GM19193 (cell line): ENCODE results near the gene CASP9.

Experiments
- POLR2A ChIP-seq: IDR thresholded peaks from 4 replicates; pipeline ENCODE4 v1.6.1; 2011; ENCODE audit not compliant: insufficient read depth, insufficient read length; ENCODE audit errors: extremely low read depth

CASP9 gene

DNA sequence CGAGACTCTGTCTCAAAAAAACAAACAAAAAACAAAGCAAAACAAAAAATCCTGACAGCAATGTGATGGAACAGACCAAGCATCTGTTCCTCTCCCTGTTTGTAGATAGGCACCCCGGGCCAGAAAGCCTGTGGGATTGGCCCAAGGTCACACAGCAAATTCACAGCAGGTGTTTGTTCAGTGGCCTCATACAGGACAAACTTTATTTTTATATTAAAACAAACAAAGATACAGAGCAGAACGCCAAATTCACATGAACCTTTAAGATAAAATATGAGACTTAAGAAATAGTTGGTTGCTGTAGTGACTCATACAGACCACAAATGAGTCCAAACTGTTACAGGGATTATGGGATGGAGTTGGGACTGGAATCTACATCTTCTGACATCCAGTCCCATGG lies 69.8 kb downstream of the CASP9 start:
- TF ChIP-seq POLR2A = no peak

DNA sequence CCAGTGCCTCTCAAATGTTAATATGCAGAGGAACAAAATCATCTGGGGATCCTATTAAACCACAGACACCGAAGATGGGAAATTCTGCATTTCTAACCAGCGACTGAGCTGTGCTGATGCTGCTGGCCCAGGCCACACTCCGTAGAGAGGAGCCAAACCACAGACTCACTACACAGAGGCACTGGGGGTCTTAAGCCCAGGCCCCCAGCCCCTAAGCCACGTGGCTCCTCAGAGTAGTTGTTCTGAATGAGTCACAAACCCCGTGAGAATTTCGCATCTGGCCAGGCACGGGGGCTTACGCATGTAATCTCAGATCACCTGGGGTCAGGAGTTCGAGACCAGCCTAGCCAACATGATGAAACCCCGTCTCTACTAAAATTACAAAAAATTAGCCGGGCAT lies 70.3 kb downstream of the CASP9 start:
- no peak for TF ChIP-seq POLR2A

DNA sequence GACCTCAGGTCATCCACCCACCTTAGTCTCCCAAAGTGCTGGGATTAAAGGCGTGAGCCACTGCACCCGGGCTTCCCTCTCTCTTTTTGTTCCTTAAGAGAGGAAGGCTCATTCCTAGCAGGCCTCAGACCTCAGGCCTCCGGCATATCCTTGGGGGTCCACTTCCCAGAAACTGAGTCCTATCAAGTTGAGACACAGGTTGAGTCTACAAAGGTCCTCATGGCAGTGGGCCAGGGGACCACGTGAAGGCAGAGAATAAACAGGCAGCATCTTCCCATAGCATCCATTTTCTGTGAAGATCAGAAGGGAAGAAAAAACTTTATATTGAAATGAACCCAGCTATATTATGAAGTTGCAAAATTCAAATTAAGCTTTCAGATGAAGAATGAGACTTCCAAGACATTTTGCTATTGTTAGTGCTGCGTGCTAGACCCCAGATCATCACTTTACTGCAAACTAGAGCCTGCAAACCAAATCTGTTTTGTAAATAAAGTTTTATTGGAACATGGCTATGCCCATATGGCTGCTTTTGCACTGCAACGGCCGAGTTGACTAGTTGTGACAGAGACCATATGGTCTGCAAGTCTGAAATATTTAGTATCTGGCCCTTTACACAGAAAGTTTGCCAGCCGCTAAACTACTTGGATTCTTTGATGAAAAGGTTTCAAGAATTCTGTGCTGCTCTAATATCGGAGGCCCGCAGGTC lies 71.0 kb downstream of the CASP9 start:
- TF ChIP-seq POLR2A = no peak

DNA sequence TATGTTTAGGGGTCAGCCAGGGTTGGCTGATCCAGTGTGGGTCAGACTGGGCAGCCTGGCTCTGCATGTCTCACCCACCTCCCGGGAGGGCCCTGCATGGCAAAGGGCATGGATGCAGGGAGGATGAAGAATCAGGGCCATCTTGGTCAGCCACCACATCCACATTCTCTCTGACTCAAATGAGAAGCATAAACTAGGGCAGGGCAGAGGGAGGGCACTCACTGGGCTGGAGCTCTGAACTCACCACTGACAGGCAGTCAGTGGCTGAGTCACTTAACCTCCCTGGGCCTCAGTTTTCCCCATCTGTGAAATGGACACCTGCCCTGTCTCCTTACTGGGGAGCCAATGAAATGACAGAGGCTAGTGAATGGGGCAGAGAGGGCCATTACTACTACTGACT lies 71.8 kb downstream of the CASP9 start:
- TF ChIP-seq POLR2A = no peak

DNA sequence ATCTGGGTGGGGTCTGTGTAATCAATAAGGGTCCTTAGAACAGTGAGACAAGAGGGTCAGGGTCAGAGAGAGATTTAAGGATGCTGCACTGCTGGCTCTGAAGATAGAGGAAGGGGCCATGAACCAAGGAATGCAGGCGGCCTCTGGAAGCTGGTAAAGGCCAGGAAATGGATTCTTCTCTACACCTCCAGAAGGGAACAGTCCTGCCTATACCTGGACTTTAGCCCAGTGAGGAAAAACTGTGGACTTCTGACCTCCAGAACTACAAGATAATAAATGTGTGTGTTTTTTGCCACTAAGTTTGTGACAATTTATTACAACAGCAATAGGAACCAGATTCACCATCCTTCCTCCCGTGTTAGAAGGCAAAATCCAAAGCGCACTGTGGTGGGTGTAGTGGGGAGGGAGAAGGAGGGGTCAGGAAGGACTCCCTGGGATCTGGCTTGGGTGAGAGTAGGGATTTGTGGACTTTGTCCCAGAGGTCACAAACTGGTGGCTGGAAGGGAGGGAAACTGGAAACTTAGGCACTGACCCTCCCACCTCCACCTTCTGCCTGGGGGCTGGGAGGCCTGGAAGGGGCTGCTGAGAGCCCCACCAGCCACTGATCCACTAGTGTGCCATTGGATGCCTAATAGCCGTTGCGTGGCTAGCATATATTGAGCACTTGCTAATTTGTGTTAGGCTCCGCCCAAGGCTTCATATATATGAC lies 72.8 kb downstream of the CASP9 start:
- no peak for TF ChIP-seq POLR2A

DNA sequence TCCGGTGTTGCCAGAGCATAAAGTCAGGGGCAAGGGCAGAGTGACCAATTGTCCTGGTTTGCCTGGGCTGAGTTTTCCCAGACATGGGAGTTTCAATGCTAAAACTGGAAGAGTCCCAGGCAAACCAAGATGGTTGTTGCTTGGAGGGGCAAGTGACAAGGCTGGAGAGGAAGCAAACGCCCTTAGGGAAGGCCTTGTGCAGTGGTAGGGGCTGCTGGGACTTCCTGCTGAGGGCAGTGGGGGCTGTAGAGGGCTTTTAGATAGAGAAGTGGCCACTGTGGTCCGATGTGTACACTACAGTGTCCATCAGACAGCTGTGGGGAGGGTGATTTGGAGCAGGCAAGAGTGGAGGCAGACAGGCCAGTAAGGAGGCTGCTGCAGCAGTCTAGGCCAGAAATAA lies 74.4 kb downstream of the CASP9 start:
- TF ChIP-seq POLR2A = no peak

DNA sequence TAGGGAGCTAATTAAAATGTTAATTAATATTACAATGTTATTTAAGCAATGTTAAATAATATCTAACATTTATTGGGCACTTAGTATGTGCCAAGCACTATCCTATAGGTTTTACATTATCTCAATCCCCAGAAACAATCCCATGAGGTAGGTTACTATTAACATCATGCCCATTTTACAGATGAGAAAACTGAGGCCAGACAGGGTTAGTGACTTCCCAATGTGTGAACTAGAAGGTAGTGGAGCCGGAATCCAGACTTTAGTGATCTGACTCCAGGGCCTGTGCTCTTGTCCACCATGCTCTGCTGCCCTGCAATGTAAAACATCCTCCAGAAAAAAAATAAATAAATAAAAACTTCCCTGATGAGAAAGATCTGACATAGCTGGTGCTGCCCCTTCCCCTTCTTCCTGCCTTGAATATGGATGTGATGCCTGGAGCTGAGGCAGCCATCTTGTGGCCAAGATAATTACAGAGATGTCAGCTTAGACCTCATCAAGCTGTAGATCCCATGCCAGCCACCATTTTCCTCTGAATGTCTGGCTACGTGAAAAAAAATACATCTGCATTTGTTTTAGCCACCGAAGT lies 75.0 kb downstream of the CASP9 start:
- TF ChIP-seq POLR2A = no peak

DNA sequence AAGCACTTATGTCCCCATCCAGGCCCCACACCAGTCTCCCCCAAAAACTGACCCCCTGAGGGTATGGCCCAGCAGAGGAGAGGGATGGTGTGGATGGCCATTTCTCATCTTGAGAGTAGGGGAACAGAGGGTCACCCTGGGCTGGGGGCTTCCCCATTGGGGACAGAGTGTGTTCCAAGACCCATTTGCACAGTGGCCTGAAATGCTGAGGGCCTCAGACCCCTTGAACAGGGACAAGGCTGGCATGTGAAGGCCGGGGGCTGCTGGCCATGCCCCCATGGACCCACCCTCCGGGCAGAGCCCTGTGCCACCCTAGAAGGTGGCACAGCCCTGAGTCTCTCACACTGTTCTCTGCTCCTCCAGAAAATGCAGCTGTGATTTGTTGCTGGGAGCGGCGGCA lies 77.8 kb downstream of the CASP9 start:
- TF ChIP-seq POLR2A = no peak

DNA sequence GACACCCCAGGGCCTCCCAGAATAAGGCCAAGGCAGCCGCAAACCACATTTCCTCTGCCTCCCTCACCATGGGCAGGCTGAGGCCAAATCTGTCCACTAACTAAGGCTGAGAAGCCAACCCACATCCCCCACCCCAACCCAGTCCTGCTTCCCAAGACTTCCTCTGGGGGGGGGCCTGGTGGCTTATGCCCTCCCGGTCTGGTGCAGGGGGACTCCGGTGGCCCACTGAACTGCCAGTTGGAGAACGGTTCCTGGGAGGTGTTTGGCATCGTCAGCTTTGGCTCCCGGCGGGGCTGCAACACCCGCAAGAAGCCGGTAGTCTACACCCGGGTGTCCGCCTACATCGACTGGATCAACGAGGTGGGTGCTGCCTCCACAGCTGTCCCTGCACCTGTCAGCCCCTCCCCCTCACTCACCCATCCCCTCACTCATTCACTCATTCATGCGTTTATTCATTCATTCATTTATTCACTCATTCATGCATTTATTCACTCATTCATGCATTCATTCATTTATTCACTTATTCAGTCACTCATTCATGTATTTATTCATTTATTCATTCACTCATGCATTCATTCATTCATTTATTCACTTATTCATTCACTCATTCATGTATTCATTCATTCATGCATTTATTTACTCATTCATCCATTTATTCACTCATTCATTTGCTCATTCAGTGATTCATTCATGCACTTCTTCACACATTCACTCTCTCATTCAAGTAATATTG lies 78.5 kb downstream of the CASP9 start:
- TF ChIP-seq POLR2A = no peak

DNA sequence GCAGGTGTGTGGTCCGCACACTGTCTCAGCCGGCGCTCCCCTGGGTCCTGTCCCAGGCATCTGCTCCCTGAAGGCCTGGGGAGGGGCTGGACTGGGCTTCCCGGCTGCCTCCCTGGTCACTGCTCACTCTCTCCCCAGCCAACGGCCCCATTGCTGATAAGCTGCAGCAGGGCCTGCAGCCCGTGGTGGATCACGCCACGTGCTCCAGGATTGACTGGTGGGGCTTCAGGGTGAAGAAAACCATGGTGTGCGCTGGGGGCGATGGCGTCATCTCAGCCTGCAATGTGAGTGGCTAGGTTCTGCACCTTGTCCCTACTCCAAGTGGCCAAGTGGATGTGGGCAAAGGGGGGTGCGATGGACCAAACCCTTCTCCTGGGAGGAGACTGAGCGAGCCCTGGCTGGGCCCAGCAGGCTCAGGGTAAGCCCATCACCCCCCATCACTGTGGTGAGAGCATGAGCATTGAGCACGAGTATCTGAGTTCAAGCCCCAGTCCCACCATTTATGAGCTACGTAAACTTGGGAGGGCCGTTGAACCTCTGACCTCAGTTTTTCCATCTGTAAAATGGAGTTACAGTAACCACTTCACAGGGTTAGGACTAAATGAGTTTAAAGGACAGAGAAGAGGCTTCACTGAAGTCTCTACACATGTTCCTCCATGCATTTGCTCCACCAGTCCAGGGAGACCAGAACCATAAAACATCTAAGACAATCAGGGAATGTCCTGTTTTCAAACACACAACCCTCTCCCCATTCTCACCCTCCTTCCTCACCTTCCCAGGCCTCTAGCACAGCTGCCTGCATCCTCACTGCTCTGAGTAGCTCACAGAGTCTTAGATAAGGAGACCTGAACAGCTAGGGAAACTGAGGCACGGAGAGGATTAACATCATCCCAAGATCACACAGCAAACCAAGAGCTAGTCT lies 79.3 kb downstream of the CASP9 start:
- no peak for TF ChIP-seq POLR2A

DNA sequence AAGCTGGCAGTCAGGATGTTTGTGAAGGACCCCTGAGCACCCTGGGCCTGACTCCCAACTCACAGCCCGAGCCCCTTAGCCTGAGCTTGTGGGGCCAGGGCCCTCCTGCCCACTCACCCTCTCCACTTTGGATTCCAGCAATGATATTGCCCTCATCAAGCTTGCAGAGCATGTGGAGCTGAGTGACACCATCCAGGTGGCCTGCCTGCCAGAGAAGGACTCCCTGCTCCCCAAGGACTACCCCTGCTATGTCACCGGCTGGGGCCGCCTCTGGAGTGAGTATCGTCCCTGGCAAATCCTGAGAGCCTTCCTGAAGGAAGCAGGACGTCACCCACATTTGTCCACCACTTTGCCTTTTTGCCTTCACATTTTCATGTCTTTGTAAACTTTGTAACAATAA lies 80.7 kb downstream of the CASP9 start:
- no peak for TF ChIP-seq POLR2A

DNA sequence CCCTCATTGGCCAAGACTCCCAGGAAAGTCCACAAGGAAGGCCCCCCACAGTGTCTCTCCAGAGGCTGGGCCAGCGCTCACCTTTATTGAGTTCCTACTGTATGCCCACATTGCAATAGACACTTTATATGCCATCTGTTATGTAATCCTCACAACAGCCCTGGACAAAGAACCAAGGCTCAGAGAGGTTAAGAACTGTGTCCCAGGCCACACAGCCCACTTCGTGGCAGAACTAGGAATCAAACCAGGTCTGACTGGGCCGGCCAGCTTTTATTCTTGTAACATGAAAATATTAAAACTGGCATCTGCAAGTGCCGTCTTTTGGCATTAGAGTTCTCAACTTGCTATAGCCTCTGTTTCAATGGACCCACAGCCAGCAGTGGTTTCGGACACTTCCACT lies 81.3 kb downstream of the CASP9 start:
- TF ChIP-seq POLR2A = no peak

DNA sequence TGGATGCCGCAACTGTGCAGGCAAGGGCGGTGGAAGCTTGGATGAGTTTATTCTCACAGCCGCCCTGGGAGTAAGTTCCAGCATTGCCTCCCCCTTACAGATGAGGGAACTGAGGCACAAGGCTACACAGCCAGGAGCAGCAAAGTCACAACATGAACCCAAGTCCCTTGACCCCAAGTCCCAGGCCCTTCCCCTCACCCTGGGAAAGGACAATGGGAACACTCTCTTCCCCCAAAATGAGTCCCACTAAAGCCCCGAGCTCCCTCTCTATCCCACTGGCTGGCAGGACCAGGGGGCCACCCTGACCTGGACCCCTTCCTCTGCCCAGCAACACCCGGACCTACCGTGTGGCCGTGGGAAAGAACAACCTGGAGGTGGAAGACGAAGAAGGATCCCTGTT lies 81.9 kb downstream of the CASP9 start:
- no peak for TF ChIP-seq POLR2A
